RWPE2 (cell line): Measurements from ENCODE around the gene PDSS2.

Experiments
- ATAC-seq: fragments of 200-7000 bp; cut with Tn5 transposase; 3 replicates; pipeline ENCODE4 v1.9.1; 2021; ENCODE audit warnings: low read depth
- DNase-seq: peaks from one replicate; pipeline ENCODE4 v3.0.0-alpha.2; 2020; ENCODE audit warnings: low spot score
- H3K27ac ChIP-seq: fragments of 450-650 bp; 2 replicates; pipeline ENCODE4 v1.5.1; 2017; ENCODE audit warnings: mild to moderate bottlenecking; ENCODE audit not compliant: poor library complexity, severe bottlenecking
- H3K27me3 ChIP-seq: fragments of 250-450 bp; sonication (Bioruptor Pico); 2 replicates; pipeline ENCODE4 v1.5.1; 2021; ENCODE audit warnings: mild to moderate bottlenecking, moderate library complexity; ENCODE audit not compliant: insufficient read depth, poor library complexity, severe bottlenecking
- H3K36me3 ChIP-seq: fragments of 250-450 bp; sonication (Bioruptor Pico); 2 replicates; pipeline ENCODE4 v1.5.1; 2020; ENCODE audit warnings: low read depth, mild to moderate bottlenecking, moderate library complexity
- H3K4me1 ChIP-seq: fragments of 250-450 bp; sonication (Bioruptor Pico); 2 replicates; pipeline ENCODE4 v1.5.1; 2021; ENCODE audit warnings: mild to moderate bottlenecking, moderate library complexity; ENCODE audit not compliant: insufficient read depth, poor library complexity, severe bottlenecking
- H3K4me3 ChIP-seq: fragments of 250-450 bp; sonication (Bioruptor Pico); 2 replicates; pipeline ENCODE4 v1.5.1; 2021; ENCODE audit warnings: mild to moderate bottlenecking, moderate library complexity; ENCODE audit not compliant: severe bottlenecking
- H3K9me3 ChIP-seq: fragments of 250-450 bp; sonication (Bioruptor Pico); 2 replicates; pipeline ENCODE4 v1.5.1; 2021; ENCODE audit warnings: mild to moderate bottlenecking, moderate library complexity; ENCODE audit not compliant: severe bottlenecking
- TF ChIP-seq, protein P1 (sequence below): fragments of 450-650 bp; IDR thresholded peaks from one replicate; pipeline ENCODE4 v1.5.1; 2017; ENCODE audit warnings: mild to moderate bottlenecking, moderate library complexity; ENCODE audit not compliant: poor library complexity, severe bottlenecking

PDSS2 gene

DNA sequence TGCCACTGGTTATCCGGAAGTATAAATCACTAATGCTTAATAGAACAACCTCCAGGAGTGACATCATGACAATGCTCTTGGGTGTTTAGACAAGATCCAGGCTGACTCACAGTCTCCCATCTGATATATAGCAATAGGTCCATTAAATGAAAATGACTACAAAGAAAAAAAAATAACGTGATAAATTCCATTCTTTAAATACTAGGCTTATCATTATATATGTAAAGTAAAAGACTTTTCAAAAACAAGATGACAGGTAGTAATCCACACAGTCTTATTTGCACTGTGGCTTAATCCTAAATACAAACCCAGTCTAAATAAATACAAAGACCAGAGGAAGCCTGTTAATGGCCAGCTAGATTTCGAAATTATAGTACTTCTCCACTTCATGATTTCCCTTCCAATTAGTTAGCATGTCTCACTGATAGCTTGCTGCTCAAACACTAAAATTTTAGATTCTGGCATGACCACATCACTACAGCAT lies 195.0 kb downstream of the PDSS2 start:
- Histone ChIP-seq H3K4me3 (no peak overlapping the region), H3K27me3 (no peaks in the 10 kb centered on the region), H3K4me1 (peaks cover 17% of the 10 kb centered on the region), H3K36me3 (0 out of 2 replicates have a peak, but pooled peaks cover 4% of the 10 kb centered on the region), H3K9me3 (no peaks in the 10 kb centered on the region), H3K27ac (peak overlapping the region; percentile 46)
- ATAC-seq (peak; percentile 100), DNase-seq (no peak)
- TF ChIP-seq, protein P1, sequence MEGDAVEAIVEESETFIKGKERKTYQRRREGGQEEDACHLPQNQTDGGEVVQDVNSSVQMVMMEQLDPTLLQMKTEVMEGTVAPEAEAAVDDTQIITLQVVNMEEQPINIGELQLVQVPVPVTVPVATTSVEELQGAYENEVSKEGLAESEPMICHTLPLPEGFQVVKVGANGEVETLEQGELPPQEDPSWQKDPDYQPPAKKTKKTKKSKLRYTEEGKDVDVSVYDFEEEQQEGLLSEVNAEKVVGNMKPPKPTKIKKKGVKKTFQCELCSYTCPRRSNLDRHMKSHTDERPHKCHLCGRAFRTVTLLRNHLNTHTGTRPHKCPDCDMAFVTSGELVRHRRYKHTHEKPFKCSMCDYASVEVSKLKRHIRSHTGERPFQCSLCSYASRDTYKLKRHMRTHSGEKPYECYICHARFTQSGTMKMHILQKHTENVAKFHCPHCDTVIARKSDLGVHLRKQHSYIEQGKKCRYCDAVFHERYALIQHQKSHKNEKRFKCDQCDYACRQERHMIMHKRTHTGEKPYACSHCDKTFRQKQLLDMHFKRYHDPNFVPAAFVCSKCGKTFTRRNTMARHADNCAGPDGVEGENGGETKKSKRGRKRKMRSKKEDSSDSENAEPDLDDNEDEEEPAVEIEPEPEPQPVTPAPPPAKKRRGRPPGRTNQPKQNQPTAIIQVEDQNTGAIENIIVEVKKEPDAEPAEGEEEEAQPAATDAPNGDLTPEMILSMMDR = no peak

DNA sequence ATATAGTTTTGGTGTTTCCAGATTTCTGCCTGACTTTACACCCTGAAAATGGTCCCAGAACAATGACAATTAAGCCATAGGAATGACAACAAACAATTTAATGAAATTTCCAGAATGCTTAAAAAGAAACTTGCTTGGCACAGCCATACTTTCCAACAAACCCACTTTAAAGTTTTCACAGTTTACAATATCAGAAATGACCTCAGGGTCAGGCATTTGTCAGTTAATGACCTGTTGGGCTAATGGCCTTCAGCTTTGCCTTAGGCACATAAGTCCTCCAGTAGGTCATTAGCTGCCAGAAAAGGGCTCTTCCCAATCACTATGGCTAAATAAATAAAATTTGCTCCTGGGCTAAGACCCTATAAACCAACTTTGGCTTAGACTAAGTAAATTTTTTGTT lies 199.4 kb downstream of the PDSS2 start:
- Histone ChIP-seq H3K27ac (no peak overlapping the region), H3K4me3 (no peak overlapping the region), H3K27me3 (no peaks in the 10 kb centered on the region), H3K9me3 (no peaks in the 10 kb centered on the region), H3K36me3 (peaks cover 4% of the 10 kb centered on the region; the same call in 1 of the 2 replicates), H3K4me1 (peaks cover 17% of the 10 kb centered on the region)
- TF ChIP-seq, protein P1 = no peak
- DNase-seq (no peak), ATAC-seq (no peak)

DNA sequence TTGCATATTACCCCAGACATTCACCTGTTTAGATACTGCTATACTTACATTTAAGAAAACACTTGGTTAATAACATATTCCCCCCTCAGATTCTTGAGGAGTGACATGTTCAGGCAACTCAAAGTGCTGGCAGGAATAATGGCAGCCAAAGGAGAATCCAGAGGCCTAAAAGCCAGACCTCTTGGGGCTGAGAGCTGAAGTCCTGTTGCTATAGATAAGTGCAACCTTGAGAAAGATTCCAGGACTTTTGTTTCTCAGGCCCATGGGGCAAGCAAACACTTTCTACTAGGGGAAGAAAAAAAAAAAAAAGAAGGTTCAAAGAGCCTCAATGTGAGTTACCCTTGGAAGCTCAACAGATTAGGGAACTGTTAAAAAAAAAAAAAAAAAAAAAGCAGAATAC lies 211.2 kb downstream of the PDSS2 start:
- Histone ChIP-seq H3K27ac (peak overlapping the region; percentile 97), H3K36me3 (no peaks in the 10 kb centered on the region), H3K27me3 (no peaks in the 10 kb centered on the region), H3K4me3 (no peak overlapping the region), H3K4me1 (peaks cover 25% of the 10 kb centered on the region), H3K9me3 (no peaks in the 10 kb centered on the region)
- DNase-seq = no peak
- TF ChIP-seq, protein P1 = no peak
- no peak for ATAC-seq

DNA sequence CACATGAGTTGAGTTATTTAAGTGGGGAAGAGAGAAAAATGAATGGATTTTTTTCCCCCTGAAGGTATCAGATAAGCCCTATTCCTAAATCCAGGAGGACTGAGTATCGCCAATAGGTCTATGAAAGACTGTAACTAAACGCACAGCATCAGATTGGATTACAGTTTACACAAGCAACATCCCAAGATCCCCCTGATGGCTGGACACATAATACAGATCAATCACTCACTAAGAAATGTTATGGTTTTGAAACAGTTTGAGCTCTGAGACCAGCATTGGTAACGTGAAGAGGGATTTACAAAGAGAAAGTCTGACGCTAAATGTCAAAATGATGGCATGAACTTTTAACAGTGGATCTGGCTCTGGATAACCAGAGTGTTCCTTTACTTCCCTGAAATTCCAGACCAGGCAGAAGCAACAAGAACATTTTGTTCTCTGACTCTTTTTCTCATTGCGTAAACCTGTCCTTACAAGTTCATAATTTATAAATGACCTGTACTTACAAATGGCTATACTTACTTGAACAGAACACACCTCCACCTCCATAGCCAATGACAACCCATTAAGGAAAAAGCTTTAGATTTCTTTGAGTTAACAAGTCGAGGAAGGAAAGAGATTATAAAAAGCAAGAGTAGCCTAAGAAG lies 212.3 kb downstream of the PDSS2 start:
- Histone ChIP-seq H3K27me3 (no peaks in the 10 kb centered on the region), H3K36me3 (no peaks in the 10 kb centered on the region), H3K4me3 (peak overlapping the region; percentile 1), H3K27ac (peak overlapping the region; percentile 97), H3K4me1 (peaks cover 27% of the 10 kb centered on the region), H3K9me3 (no peaks in the 10 kb centered on the region)
- ATAC-seq (peak; percentile 86), DNase-seq (no peak)
- TF ChIP-seq, protein P1 = no peak
